ENCODE measurements around the gene HMG20A. TPM values are rescaled to one million over a fixed set of nuclear protein-coding genes. Genes with fewer than 3 reads are reported as not detected.

HMG20A gene
- total and polyA plus RNA-seq, 3 experiments from 2014 or later: 28.5 to 46.6 (median 34.0) TPM

- Histone ChIP-seq H3K27me3 (ENCODE audit: insufficient read depth, low read length, poor library complexity, severe bottlenecking) (no peaks in the 10 kb centered on the region), H3K27ac (ENCODE audit: low read depth, low read length) (no peak overlapping the region), H3K9me3 (ENCODE audit: low read length) (no peaks in the 10 kb centered on the region), H3K36me3 (ENCODE audit: insufficient read depth, low read length) (no peaks in the 10 kb centered on the region), H3K4me3 (ENCODE audit: low read length) (no peak overlapping the region), H3K4me1 (ENCODE audit: insufficient read depth, low read length) (no peaks in the 10 kb centered on the region)
- CTCF ChIA-PET: interaction anchor here (1.7 kb wide), 1 partner anchor 384 kb away, joined by 4 read pairs; no protein-coding TSS in a partner anchor
- no peak for DNase-seq
- Mint-ChIP-seq H3K4me1 (no peaks in the 10 kb centered on the region), H3K27ac (no peak overlapping the region), H3K9me3 (no peaks in the 10 kb centered on the region), H3K36me3 (peaks cover 4 to 18% (median 5%) of the 10 kb centered on the region in 3 donors), H3K27me3 (peaks cover 0 to under 1% of the 10 kb centered on the region in 2 donors), H3K4me3 (no peak overlapping the region)
- POLR2A ChIA-PET: no interaction called here
These were observed 81.8 kb downstream of the HMG20A start for GRCh38 chr15:77502379-77503095.

- Mint-ChIP-seq H3K27me3 (peaks cover 0 to 1% of the 10 kb centered on the region in 2 donors), H3K9me3 (no peaks in the 10 kb centered on the region), H3K4me1 (no peaks in the 10 kb centered on the region), H3K4me3 (no peak overlapping the region), H3K36me3 (peaks cover 4 to 17% (median 5%) of the 10 kb centered on the region in 3 donors), H3K27ac (no peak overlapping the region)
- no peak for DNase-seq
- Histone ChIP-seq H3K27me3 (ENCODE audit: insufficient read depth, low read length, poor library complexity, severe bottlenecking) (no peaks in the 10 kb centered on the region), H3K27ac (ENCODE audit: low read depth, low read length) (no peak overlapping the region), H3K36me3 (ENCODE audit: insufficient read depth, low read length) (no peaks in the 10 kb centered on the region), H3K9me3 (ENCODE audit: low read length) (no peaks in the 10 kb centered on the region), H3K4me1 (ENCODE audit: insufficient read depth, low read length) (no peaks in the 10 kb centered on the region), H3K4me3 (ENCODE audit: low read length) (no peak overlapping the region)
- ChIA-PET POLR2A (interaction anchor here (0.6 kb wide), 1 partner anchor 853 kb away, joined by 11 read pairs; no protein-coding TSS in a partner anchor), CTCF (interaction anchor here (1.7 kb wide), 1 partner anchor 384 kb away, joined by 4 read pairs; no protein-coding TSS in a partner anchor)
These were observed 82.6 kb downstream of the HMG20A start for GRCh38 chr15:77503240-77503639.

GRCh38 chr15:77503764-77504163 lies 83.1 kb downstream of the HMG20A start:
- Histone ChIP-seq H3K4me3 (ENCODE audit: low read length) (no peak overlapping the region), H3K4me1 (ENCODE audit: insufficient read depth, low read length) (no peaks in the 10 kb centered on the region), H3K27ac (ENCODE audit: low read depth, low read length) (no peak overlapping the region), H3K36me3 (ENCODE audit: insufficient read depth, low read length) (no peaks in the 10 kb centered on the region), H3K27me3 (ENCODE audit: insufficient read depth, low read length, poor library complexity, severe bottlenecking) (no peaks in the 10 kb centered on the region), H3K9me3 (ENCODE audit: low read length) (no peaks in the 10 kb centered on the region)
- ChIA-PET CTCF (interaction anchor here (1.6 to 1.7 kb wide), 2 partner anchors 40 to 385 kb away, joined by 4 to 5 read pairs; no protein-coding TSS in a partner anchor), POLR2A (interaction anchor here (0.6 kb wide), 1 partner anchor 852 kb away, joined by 11 read pairs; no protein-coding TSS in a partner anchor)
- Mint-ChIP-seq H3K27me3 (peaks cover 0 to 1% of the 10 kb centered on the region in 2 donors), H3K36me3 (peaks cover 1 to 14% (median 5%) of the 10 kb centered on the region in 3 donors), H3K9me3 (no peaks in the 10 kb centered on the region), H3K27ac (no peak overlapping the region), H3K4me1 (peaks cover 0 to 3% (median 0%) of the 10 kb centered on the region in 3 donors), H3K4me3 (no peak overlapping the region)
- no peak for DNase-seq

- peaks cover 0 to 9% (median 4%) of the 10 kb centered on the region in 3 donors for H3K36me3 Mint-ChIP-seq
- peak overlapping the region in 1 of 8 donors; percentile 47 for H3K27ac Mint-ChIP-seq
- Histone ChIP-seq H3K36me3 (ENCODE audit: insufficient read depth, low read length) (no peaks in the 10 kb centered on the region), H3K27ac (ENCODE audit: low read depth, low read length) (no peak overlapping the region), H3K9me3 (ENCODE audit: low read length) (no peaks in the 10 kb centered on the region), H3K4me3 (ENCODE audit: low read length) (no peak overlapping the region), H3K27me3 (ENCODE audit: insufficient read depth, low read length, poor library complexity, severe bottlenecking) (no peaks in the 10 kb centered on the region), H3K4me1 (ENCODE audit: insufficient read depth, low read length) (no peaks in the 10 kb centered on the region)
- no peak overlapping the region for H3K4me3 Mint-ChIP-seq
- DNase-seq: no peak
- H3K9me3 Mint-ChIP-seq: no peaks in the 10 kb centered on the region
- H3K27me3 Mint-ChIP-seq: peaks cover 0 to 1% of the 10 kb centered on the region in 2 donors
- H3K4me1 Mint-ChIP-seq: peaks cover 0 to 4% (median 0%) of the 10 kb centered on the region in 3 donors
- CTCF ChIA-PET: interaction anchor here (1.6 to 1.7 kb wide), 2 partner anchors 39 to 385 kb away, joined by 4 to 5 read pairs; no protein-coding TSS in a partner anchor
- POLR2A ChIA-PET: no interaction called here
These were observed 83.6 kb downstream of the HMG20A start for GRCh38 chr15:77504306-77504705.

GRCh38 chr15:77504871-77505270 lies 84.2 kb downstream of the HMG20A start:
- CTCF ChIA-PET: interaction anchor here (1.6 kb wide), 1 partner anchor 39 kb away, joined by 5 read pairs; no protein-coding TSS in a partner anchor
- H3K27ac ChIP-seq (ENCODE audit: low read depth, low read length): no peak overlapping the region
- no peak overlapping the region for H3K4me3 ChIP-seq (ENCODE audit: low read length)
- POLR2A ChIA-PET: no interaction called here
- H3K4me1 ChIP-seq (ENCODE audit: insufficient read depth, low read length): no peaks in the 10 kb centered on the region
- H3K36me3 Mint-ChIP-seq: peaks cover 0 to 6% (median 1%) of the 10 kb centered on the region in 3 donors
- no peaks in the 10 kb centered on the region for H3K36me3 ChIP-seq (ENCODE audit: insufficient read depth, low read length)
- no peaks in the 10 kb centered on the region for H3K9me3 Mint-ChIP-seq
- H3K4me1 Mint-ChIP-seq: peaks cover 0 to 4% (median 0%) of the 10 kb centered on the region in 3 donors
- DNase-seq: no peak
- no peaks in the 10 kb centered on the region for H3K9me3 ChIP-seq (ENCODE audit: low read length)
- H3K27me3 Mint-ChIP-seq: peaks cover 0 to 1% of the 10 kb centered on the region in 2 donors
- no peak overlapping the region for H3K4me3 Mint-ChIP-seq
- peak overlapping the region in 1 of 8 donors; percentile 47 for H3K27ac Mint-ChIP-seq
- no peaks in the 10 kb centered on the region for H3K27me3 ChIP-seq (ENCODE audit: insufficient read depth, low read length, poor library complexity, severe bottlenecking)

- H3K36me3 Mint-ChIP-seq: peaks cover 0 to 6% (median 1%) of the 10 kb centered on the region in 3 donors
- H3K4me3 ChIP-seq (ENCODE audit: low read length): no peak overlapping the region
- no peaks in the 10 kb centered on the region for H3K27me3 ChIP-seq (ENCODE audit: insufficient read depth, low read length, poor library complexity, severe bottlenecking)
- H3K27me3 Mint-ChIP-seq: peaks cover 0 to 1% of the 10 kb centered on the region in 2 donors
- H3K9me3 ChIP-seq (ENCODE audit: low read length): no peaks in the 10 kb centered on the region
- H3K4me3 Mint-ChIP-seq: no peak overlapping the region
- no peaks in the 10 kb centered on the region for H3K36me3 ChIP-seq (ENCODE audit: insufficient read depth, low read length)
- H3K27ac ChIP-seq (ENCODE audit: low read depth, low read length): no peak overlapping the region
- no peaks in the 10 kb centered on the region for H3K9me3 Mint-ChIP-seq
- DNase-seq: no peak
- POLR2A ChIA-PET: interaction anchor here (0.6 kb wide), 1 partner anchor 512 kb away, joined by 3 read pairs; no protein-coding TSS in a partner anchor
- CTCF ChIA-PET: no interaction called here
- H3K4me1 ChIP-seq (ENCODE audit: insufficient read depth, low read length): no peaks in the 10 kb centered on the region
- H3K4me1 Mint-ChIP-seq: peaks cover 0 to 4% (median 0%) of the 10 kb centered on the region in 3 donors
- H3K27ac Mint-ChIP-seq: no peak overlapping the region
These were observed 84.9 kb downstream of the HMG20A start for GRCh38 chr15:77505556-77505955.

- Mint-ChIP-seq H3K9me3 (peaks cover 0 to 1% (median 0%) of the 10 kb centered on the region in 5 donors), H3K4me1 (peaks cover 0 to 4% (median 0%) of the 10 kb centered on the region in 3 donors), H3K27me3 (peaks cover 0 to 1% of the 10 kb centered on the region in 2 donors), H3K27ac (no peak overlapping the region), H3K36me3 (peaks cover 1 to 6% (median 1%) of the 10 kb centered on the region in 3 donors), H3K4me3 (no peak overlapping the region)
- CTCF ChIA-PET: interaction anchor here (0.7 to 1.7 kb wide), 2 partner anchors 9 to 1211 kb away, joined by 3 to 4 read pairs; no protein-coding TSS in a partner anchor
- H3K27ac ChIP-seq (ENCODE audit: low read depth, low read length): no peak overlapping the region
- H3K36me3 ChIP-seq (ENCODE audit: insufficient read depth, low read length): no peaks in the 10 kb centered on the region
- H3K4me1 ChIP-seq (ENCODE audit: insufficient read depth, low read length): no peaks in the 10 kb centered on the region
- H3K9me3 ChIP-seq (ENCODE audit: low read length): no peaks in the 10 kb centered on the region
- H3K27me3 ChIP-seq (ENCODE audit: insufficient read depth, low read length, poor library complexity, severe bottlenecking): no peaks in the 10 kb centered on the region
- no peak for DNase-seq
- H3K4me3 ChIP-seq (ENCODE audit: low read length): no peak overlapping the region
- POLR2A ChIA-PET: no interaction called here
These were observed 85.8 kb downstream of the HMG20A start for GRCh38 chr15:77506311-77507142.
